Panc1 (cell line): ENCODE measurements around the gene MREG. TPM values are rescaled to one million over a fixed set of nuclear protein-coding genes. Genes with fewer than 3 reads are reported as not detected.

Source experiments
- ATAC-seq: fragments of 200-7000 bp; cut with Tn5 transposase; 2 replicates; pipeline ENCODE4 v1.9.1; 2020; ENCODE audit warnings: mild to moderate bottlenecking, moderate library complexity
- BruUV-seq: library from RNA; stranded (reverse); fragments of 400-500 nt; replicated peaks from 2 replicates; lab custom pipeline; 2021; lab: Mats Ljungman, UMichigan
- CTCF ChIA-PET: fragments of 300-600 bp; sonication (Branson Sonifier 250); formaldehyde crosslinking; loops from one replicate; lab custom pipeline; 2022; ENCODE audit warnings: antibody characterized with exemption; lab: Charles Lee
- POLR2A ChIA-PET: fragments of 300-600 bp; sonication (Branson Sonifier 250); formaldehyde crosslinking; loops from one replicate; lab custom pipeline; 2022; ENCODE audit warnings: antibody characterized with exemption; lab: Charles Lee
- DNase-seq: peaks from one replicate; pipeline ENCODE4 v3.0.0-alpha.2; 2010; ENCODE audit warnings: low read depth, low spot score
- H3K27ac ChIP-seq: 2 replicates; pipeline ENCODE4 v1.5.1; 2011; ENCODE audit warnings: mild to moderate bottlenecking, low read length, inconsistent platforms
- H3K27me3 ChIP-seq: fragments of 200-500 bp; sonication (Bioruptor generic); 2 replicates; pipeline ENCODE4 v1.6.0; 2014; ENCODE audit warnings: low read length, inconsistent platforms; ENCODE audit not compliant: control insufficient read depth, insufficient read depth
- H3K36me3 ChIP-seq: fragments of 200-500 bp; sonication (Bioruptor generic); 2 replicates; pipeline ENCODE4 v1.5.1; 2014; ENCODE audit warnings: inconsistent platforms, mild to moderate bottlenecking, low read length, moderate library complexity; ENCODE audit not compliant: control insufficient read depth, insufficient read depth
- H3K4me1 ChIP-seq: 2 replicates; pipeline ENCODE4 v1.5.1; 2011; ENCODE audit warnings: inconsistent platforms, mild to moderate bottlenecking, low read length, moderate library complexity; ENCODE audit not compliant: control insufficient read depth, insufficient read depth
- H3K4me3 ChIP-seq, 2 experiments: 2 replicates each; pipeline ENCODE4 v1.5.1; 2011 to 2012; ENCODE audit warnings: low read depth in 2 of 2, low read length in 2 of 2, mild to moderate bottlenecking in 2 of 2, inconsistent platforms in 1 of 2, moderate library complexity in 1 of 2
- H3K9me3 ChIP-seq: fragments of 200-500 bp; sonication (Bioruptor generic); 2 replicates; pipeline ENCODE4 v1.5.1; 2014; ENCODE audit warnings: low read depth, mild to moderate bottlenecking, inconsistent platforms, low read length, moderate library complexity; ENCODE audit not compliant: control insufficient read depth, insufficient read depth
- POLR2AphosphoS5 ChIP-seq: IDR thresholded peaks from 2 replicates; pipeline ENCODE4 v1.6.1; 2012; ENCODE audit warnings: mild to moderate bottlenecking, low read depth, low read length, moderate library complexity
- SIN3A ChIP-seq: IDR thresholded peaks from 2 replicates; pipeline ENCODE4 v1.6.1; 2012; ENCODE audit warnings: low read depth, mild to moderate bottlenecking, low read length, moderate library complexity, borderline replicate concordance; ENCODE audit not compliant: insufficient read depth
- TCF7L2 ChIP-seq: IDR thresholded peaks from 2 replicates; pipeline ENCODE4 v1.6.1; 2011; ENCODE audit warnings: mild to moderate bottlenecking, low read depth, low read length, inconsistent platforms
- in situ Hi-C: cut with HindIII; loops from 2 replicates; pipeline ENCODE4 v1.10.0; 2016; ENCODE audit warnings: low sequenced_read_pairs, low pct_unique_long_range_greater_than_20kb
- intact Hi-C: fragments of 100-400 bp; cut with micrococcal nuclease; formaldehyde crosslinking; loops from one replicate; pipeline ENCODE4 v1.10.0; 2022; ENCODE audit not compliant: unreplicated experiment
- total RNA-seq: library from RNA; stranded (reverse); gene quantifications from one replicate; pipeline ENCODE4 v1.2.1, GENCODE V29; 2021; ENCODE audit not compliant: unreplicated experiment
- TF ChIP-seq, protein P1 (sequence below): fragments of 450-650 bp; IDR thresholded peaks from 2 replicates; pipeline ENCODE4 v1.5.1; 2017; ENCODE audit warnings: mild to moderate bottlenecking
- TF ChIP-seq, protein P2 (sequence below), 2 experiments: IDR thresholded peaks; 2 replicates each; pipeline ENCODE4 v1.6.1; 2011 to 2012; ENCODE audit warnings: low read depth in 2 of 2, control low read depth in 1 of 2, low read length in 1 of 2, mild to moderate bottlenecking in 1 of 2, moderate library complexity in 1 of 2; ENCODE audit not compliant: insufficient read depth in 1 of 2

Gene MREG
- total RNA-seq, 1 experiment from 2014 or later: 19.2 TPM

DNA sequence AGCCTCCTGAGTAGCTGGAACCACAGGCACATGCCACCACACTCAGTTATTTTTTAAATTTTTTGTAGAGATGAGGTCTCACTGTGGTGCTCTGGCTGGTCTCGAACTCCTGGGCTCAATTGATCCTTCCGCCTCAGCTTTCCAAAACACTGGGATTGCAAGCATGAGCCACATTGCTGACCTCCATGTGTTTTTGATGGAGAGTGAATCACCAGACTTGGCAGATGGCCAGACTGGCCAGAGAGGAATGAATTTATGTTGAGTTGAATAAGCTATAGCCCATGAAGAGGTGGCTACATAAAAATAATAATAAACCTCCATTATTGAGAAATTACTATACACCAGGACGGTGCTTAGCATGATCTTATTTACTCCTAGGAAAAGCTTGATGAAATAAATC, 91.5 kb downstream of the MREG start:
- no peaks in the 10 kb centered on the region for H3K27me3 ChIP-seq
- no peak for ATAC-seq
- intact Hi-C loops (no loop called here), in situ Hi-C loops (no loop called here)
- no peak overlapping the region for H3K27ac ChIP-seq
- TF ChIP-seq POLR2AphosphoS5: no peak
- TF ChIP-seq, protein P1, sequence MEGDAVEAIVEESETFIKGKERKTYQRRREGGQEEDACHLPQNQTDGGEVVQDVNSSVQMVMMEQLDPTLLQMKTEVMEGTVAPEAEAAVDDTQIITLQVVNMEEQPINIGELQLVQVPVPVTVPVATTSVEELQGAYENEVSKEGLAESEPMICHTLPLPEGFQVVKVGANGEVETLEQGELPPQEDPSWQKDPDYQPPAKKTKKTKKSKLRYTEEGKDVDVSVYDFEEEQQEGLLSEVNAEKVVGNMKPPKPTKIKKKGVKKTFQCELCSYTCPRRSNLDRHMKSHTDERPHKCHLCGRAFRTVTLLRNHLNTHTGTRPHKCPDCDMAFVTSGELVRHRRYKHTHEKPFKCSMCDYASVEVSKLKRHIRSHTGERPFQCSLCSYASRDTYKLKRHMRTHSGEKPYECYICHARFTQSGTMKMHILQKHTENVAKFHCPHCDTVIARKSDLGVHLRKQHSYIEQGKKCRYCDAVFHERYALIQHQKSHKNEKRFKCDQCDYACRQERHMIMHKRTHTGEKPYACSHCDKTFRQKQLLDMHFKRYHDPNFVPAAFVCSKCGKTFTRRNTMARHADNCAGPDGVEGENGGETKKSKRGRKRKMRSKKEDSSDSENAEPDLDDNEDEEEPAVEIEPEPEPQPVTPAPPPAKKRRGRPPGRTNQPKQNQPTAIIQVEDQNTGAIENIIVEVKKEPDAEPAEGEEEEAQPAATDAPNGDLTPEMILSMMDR: no peak
- no peak for TF ChIP-seq SIN3A
- no peak for TF ChIP-seq TCF7L2
- TF ChIP-seq, protein P2, sequence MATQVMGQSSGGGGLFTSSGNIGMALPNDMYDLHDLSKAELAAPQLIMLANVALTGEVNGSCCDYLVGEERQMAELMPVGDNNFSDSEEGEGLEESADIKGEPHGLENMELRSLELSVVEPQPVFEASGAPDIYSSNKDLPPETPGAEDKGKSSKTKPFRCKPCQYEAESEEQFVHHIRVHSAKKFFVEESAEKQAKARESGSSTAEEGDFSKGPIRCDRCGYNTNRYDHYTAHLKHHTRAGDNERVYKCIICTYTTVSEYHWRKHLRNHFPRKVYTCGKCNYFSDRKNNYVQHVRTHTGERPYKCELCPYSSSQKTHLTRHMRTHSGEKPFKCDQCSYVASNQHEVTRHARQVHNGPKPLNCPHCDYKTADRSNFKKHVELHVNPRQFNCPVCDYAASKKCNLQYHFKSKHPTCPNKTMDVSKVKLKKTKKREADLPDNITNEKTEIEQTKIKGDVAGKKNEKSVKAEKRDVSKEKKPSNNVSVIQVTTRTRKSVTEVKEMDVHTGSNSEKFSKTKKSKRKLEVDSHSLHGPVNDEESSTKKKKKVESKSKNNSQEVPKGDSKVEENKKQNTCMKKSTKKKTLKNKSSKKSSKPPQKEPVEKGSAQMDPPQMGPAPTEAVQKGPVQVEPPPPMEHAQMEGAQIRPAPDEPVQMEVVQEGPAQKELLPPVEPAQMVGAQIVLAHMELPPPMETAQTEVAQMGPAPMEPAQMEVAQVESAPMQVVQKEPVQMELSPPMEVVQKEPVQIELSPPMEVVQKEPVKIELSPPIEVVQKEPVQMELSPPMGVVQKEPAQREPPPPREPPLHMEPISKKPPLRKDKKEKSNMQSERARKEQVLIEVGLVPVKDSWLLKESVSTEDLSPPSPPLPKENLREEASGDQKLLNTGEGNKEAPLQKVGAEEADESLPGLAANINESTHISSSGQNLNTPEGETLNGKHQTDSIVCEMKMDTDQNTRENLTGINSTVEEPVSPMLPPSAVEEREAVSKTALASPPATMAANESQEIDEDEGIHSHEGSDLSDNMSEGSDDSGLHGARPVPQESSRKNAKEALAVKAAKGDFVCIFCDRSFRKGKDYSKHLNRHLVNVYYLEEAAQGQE (IDR thresholded peaks at IDR 0.05; ENCODE audit: insufficient read depth in 1 of 2, low read depth in 2 of 2, low read length in 1 of 2): no peak
- no peaks in the 10 kb centered on the region for H3K36me3 ChIP-seq
- CTCF ChIA-PET: no interaction called here
- no peaks in the 10 kb centered on the region for H3K4me1 ChIP-seq
- no peaks in the 10 kb centered on the region for H3K9me3 ChIP-seq
- H3K4me3 ChIP-seq: no peak overlapping the region
- BruUV-seq: no TSS peak
- POLR2A ChIA-PET: no interaction called here
- DNase-seq: no peak

DNA sequence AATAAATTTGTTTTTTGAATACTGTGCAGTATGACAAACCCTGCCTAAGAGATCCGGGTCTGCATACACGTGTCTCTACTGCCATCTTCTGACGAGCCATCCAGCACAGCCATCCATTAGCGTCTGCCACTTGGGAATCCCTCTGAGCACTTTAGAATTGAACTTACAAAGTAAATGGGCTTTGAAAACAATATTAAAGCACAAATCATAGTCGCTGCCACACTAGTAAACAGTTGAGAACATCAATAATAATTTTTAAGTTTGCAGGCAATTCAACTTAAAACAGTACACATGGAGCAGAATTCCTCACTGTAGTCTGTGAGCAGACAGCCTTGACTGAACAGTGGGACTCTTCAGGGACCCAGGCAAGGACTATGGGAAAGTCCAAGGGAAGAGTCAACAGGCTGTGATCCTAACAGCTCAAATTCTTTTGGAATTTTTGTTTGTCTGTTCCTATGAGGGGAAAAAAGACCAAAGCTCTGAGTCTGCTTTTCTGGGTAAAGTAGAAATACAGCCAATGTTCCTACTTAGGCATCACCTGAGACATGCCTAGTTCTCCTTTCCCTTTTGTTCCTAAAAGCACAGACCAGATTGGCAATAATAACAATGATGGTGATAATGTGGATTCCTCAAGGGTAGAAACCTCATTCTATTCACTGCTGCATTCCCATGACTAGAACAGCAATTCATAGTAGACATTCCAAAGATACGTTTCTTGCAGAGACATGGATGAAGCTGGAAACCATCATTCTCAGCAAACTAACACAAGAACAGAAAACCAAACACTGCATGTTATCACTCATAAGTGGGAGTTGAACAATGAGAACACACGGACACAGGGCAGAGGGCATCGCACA, 92.9 kb downstream of the MREG start:
- ChIA-PET CTCF (no interaction called here), POLR2A (no interaction called here)
- no peak overlapping the region for H3K27ac ChIP-seq
- ATAC-seq (peak; percentile 98), DNase-seq (peak; percentile 43)
- H3K27me3 ChIP-seq: no peaks in the 10 kb centered on the region
- TF ChIP-seq, protein P1: peak; percentile 86
- TF ChIP-seq POLR2AphosphoS5: no peak
- H3K36me3 ChIP-seq: no peaks in the 10 kb centered on the region
- H3K4me3 ChIP-seq: no peak overlapping the region
- intact Hi-C loops: loop anchor here (1.0 kb wide), 1 partner anchor 466 kb away; no protein-coding TSS in a partner anchor
- in situ Hi-C loops: no loop called here
- no peaks in the 10 kb centered on the region for H3K4me1 ChIP-seq
- no TSS peak for BruUV-seq
- H3K9me3 ChIP-seq: no peaks in the 10 kb centered on the region
